GM19324 (cell line): Measurements from ENCODE around the gene FTCD.
"Not testable (repeated sequence)": the region's sequence is repeated elsewhere in the genome, so short reads cannot be mapped to it uniquely, and the experiment has no call there.

Source experiments
- ATAC-seq: cut with Tn5 transposase; IDR thresholded peaks from one replicate; pipeline ENCODE4 v1.9.1; 2021; ENCODE audit warnings: mild to moderate bottlenecking, moderate library complexity; ENCODE audit not compliant: unreplicated experiment, low FRiP score

The FTCD gene

DNA sequence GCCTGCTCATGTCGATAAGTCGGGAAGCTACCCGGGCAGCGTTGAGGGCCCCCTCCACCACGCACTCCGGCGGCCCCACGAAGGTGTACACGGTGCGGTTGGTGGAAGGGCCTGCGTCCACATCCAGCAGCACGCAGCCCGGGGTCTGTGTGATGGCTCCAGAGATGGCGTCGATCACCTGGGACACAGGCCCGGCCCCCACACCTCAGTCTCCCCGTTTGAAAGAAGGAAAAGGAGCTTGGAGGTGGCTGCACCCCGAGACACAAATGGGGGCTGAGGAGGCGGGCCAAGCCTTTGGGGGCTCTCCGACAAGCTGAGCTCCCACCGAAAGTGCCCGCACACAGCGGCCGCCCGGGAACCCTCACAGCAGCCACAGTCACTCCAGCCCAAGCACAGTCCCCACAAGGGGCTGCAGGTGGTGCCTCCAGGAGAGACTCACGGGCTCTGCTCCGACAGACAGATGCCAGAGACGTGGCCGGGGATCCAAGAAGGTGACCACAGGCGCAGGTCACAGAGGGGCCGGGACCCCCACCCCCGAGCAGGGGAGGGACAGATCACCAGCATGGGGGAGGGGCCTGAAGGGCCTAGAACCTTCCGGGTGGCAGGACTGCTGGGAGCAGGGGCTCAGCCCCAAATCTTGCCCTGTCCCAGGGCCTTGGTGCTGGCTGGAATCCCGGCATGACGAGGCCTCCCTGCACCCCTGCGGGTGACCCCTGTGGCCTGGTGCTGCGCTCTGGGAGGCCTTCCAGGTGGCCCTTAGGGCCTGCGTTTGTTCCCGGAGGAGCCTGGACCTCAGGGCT is 1.0 kb downstream of the FTCD start:
- ATAC-seq, result no peak

DNA sequence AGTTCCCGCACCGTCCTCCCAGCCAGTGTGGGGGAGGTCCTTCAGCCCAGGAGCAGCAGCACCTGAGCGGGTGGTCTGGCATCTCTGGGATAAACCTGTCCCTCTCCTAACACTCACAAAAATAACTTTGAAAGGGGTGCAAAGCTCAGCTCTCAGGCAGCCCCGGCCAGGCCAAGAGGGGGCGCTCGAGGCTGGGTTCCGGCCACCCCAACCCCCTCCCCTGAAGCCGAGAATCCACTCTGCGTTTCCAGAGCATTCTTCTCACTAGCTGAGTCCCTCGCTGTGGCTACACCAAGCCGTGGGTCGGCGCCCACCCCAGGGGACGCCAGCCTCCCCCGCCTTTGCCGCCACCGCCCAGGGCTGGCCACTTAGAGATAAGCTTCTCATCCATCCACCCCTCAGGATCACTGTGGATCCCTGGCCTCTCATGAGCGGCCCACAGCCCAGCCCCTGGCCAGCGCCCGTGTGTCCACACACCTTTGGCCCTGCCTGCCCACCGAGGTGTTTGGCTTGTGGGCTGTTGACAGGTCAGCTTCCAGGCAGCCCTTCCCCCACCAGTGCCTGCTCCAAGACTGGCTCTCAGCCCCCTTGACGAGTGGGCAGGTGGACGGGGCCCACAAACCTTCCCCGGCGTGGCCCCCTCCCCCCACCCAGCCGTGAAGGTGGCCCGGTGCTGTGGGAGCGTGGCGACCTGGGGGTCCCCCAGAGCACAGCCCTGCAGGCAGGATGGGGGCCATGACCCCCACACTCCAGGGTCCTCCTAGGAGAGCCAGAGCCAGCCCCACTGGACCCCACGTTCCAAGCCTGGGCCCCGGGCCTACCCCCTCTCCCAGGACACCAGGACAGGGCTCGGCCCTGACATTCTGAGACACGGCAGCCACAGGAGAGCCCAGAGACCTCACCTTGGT is 1.9 kb downstream of the FTCD start:
- no peak for ATAC-seq

- no peak for ATAC-seq
Measured at GRCh38 chr21:46152927-46153246, 2.5 kb downstream of the FTCD start.

DNA sequence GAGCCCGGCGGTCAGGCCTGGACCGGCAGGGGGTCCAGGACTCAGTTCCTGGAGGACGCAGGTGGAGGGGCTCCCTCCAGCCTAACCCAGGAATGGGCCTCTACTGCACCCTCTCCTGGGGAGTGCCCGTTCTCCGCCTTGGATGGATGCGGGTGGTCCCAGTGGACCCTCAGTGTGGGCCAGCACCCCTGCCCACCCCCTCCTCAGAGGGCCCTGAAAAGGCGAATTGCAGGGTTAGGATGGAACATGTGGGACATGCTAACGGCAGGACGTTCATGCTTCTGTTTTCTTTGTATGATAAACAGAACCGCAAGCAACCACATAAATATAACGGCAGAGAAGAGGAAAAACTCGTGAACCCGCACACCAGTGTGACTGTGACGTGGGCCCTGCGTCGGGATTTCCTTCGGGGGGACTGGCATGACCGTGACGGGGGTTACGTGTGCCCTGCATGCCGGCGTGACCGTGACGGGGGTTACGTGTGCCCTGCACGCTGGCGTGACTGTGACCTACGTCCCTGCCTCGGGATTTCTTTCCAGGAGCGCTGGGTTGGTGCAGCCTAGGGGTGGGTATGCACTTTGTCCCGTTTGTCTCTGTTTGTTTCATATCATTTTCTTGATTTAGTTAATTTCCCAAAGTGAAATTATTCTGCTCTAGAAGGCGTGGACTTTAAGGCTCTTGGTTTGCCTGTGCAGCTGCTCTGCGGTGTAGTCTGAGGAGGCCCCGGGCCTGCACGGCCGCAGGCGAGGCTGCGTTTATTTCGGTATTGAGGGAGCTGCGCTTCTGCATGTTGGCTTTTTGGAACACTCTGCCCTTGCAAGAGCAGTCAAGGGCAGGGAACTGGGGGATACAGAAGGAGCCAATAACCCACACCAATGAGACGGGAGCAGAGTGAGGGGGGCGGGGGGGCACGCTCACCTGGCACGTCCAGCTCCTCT is 3.1 kb downstream of the FTCD start:
- ATAC-seq, result no peak

GRCh38 chr21:46151261-46151988 is 4.0 kb downstream of the FTCD start:
- no peak for ATAC-seq

DNA sequence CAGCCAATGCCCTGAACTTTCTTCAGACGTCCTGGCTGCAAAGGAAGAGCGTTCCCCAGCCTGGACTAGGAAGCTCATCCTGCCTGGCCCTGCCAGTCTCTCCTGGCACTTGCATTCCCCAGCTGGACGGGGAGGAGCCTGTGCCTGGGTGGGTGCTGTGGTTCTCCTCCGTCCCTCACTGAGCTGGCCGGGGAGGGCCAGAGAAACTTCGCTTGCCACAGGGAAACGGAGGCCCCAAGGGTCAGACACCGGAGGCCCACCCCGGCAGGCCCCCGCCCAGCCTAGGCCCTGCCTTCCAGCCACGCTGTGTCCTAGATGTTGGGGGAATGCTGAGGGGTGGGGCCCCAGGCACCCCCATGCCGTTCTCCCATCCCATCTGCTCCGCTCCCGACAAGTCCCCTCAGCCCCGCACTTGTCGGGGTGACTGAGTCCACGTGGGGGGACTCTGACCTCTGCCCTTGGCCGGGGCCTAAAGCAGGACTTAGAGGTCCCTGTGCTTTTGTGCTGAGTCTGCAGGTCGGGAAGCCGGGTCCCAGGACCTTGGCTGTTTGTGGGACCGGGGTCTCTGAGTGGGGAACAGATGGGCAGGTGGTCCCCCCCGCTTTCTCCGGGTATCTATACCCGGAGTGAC is 4.8 kb downstream of the FTCD start:
- no peak for ATAC-seq

DNA sequence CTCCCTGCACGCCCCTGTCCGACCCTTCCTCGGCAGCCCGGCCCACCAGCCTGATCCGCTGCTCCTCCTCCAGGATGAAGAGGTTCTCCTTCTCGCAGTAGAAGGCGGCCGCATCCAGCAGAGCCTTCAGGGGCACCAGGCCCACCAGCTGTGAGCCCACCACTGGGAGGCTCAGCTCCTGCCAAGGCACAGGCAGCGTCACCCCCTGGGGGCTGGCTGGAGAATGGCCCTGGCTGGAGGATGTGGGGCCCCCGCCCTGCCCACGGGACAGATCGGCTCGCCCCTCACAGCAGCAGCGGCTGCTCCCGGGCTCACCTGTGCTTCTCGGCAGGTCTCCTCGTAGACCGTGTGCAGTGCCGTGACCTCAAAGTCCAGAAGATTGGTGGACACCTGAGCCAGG is 5.3 kb downstream of the FTCD start:
- no peak for ATAC-seq

- no peak for ATAC-seq
Measured at GRCh38 chr21:46149205-46149901, 6.0 kb downstream of the FTCD start.

- no peak for ATAC-seq
Measured at GRCh38 chr21:46148106-46148505, 7.3 kb downstream of the FTCD start.

GRCh38 chr21:46147429-46147828 is 8.0 kb downstream of the FTCD start:
- not testable (repeated sequence) for ATAC-seq

- no peak for ATAC-seq
Measured at GRCh38 chr21:46146856-46147255, 8.5 kb downstream of the FTCD start.

- no peak for ATAC-seq
Measured at GRCh38 chr21:46145840-46146691, 9.3 kb downstream of the FTCD start.

DNA sequence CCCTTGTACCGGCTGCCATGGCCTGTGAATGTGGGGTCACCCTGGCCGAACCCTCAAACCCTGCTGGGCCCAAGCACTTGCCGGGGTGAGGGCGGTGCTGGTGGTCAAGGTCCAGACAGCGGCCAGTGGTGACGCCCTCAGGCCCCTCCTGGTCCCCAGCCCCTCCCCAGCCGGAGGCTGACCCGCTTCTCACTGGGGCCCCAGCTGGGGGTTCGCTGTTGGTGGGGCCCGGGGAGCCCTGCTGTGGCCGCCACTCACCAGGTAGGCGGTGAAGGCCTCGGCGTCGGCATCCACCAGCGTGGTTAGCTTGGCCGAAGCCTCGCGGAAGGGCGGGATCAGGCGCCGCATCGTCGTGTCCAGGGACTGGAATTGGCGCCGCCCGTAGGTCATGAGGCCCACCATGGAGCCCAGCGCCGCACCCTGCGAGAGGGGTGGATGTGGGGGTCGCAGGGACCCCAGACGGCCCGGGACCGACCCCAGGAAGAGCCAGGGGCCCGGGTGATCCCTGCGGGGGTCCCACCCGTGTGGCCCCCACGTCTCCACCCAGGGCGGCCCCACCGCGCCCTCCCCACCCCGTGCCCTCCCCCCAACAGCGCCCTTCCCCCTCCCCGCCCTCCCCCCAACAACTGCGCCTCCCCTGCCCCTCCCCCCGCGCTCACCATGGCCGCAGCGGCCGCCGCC is 10.1 kb downstream of the FTCD start:
- no peak for ATAC-seq

GRCh38 chr21:46144464-46145070 is 10.8 kb downstream of the FTCD start:
- no peak for ATAC-seq

DNA sequence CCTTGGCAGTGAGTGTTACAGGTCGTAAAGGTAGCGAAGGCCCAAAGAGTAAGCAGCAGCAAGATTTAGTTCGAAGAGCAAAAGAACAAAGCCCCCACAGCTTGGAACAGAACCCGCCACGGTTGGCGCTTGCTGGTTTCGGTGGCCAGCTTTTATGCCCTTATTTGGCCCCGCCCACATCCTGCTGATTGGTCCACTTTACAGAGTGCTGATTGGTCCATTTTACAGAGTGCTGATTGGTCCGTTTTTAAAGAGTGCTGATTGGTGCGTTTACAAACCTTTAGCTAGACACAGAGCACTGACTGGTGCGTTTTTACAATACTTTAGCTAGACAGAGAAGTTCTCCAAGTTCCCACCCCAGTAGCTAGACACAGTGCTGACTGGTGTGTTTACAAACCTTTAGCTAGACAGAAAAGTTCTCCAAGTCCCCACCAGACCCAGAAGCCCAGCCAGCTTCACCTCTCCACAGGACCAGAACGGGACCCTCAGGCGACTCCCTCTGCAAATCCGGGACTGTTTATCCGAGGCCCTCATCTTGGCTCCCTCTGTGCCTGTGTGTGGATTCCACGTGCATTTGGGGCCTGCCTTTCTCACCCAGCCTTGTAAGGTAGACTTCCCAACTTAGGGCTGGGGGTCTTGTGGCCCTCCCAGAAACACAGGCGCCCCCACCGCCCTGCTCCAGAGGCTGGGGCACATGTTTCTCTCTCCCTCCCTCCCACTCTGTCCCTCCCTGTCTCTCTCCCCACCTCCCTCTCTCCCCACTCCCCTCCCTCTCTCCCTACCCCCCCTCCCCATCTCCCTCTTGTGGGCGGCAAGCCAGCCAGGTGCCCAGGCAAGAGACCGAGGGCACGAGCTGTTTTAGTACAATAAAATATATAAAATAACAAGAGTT is 12.6 kb downstream of the FTCD start:
- ATAC-seq, result no peak
